GM12878 (cell line): Measurements from ENCODE around the gene NOS1AP. TPM values are rescaled to one million over a fixed set of nuclear protein-coding genes. Genes with fewer than 3 reads are reported as not detected.

Source experiments
- ATF2 ChIP-seq: IDR thresholded peaks from 2 replicates; pipeline ENCODE4 v1.6.1; 2012; ENCODE audit warnings: low read length, inconsistent platforms
- CREB1 ChIP-seq: IDR thresholded peaks from 2 replicates; pipeline ENCODE4 v1.6.1; 2012; ENCODE audit warnings: low read depth, mild to moderate bottlenecking, inconsistent platforms
- EED ChIP-seq: sonication (generic); IDR thresholded peaks from 2 replicates; pipeline ENCODE4 v1.6.1; 2016; ENCODE audit warnings: antibody characterized with exemption, low read depth
- NBN ChIP-seq: fragments of 450-650 bp; IDR thresholded peaks from 2 replicates; pipeline ENCODE4 v1.6.1; 2016
- PAX5 ChIP-seq: IDR thresholded peaks from 2 replicates; pipeline ENCODE4 v1.6.1; 2011; ENCODE audit warnings: low read depth, low read length, borderline replicate concordance
- polyA plus RNA-seq, 11 experiments: library from polyadenylated mRNA; depleted of rRNA in 4 of 11; unstranded in 6 of 11; stranded (reverse) in 5 of 11; fragments of >200 nt; fragmentation: Nextera tagmentation in 4 of 11; fragmentation: Illumina TruSeq in 1 of 11; extraction: Ambion mirVana in 4 of 11; extraction: Trizol in 1 of 11; gene quantifications; 1 replicate in 1 of 11; 2 replicates in 10 of 11; pipeline versions ENCODE4 v1.2.1 to v1.2.3, GENCODE V29; 2011 to 2016; ENCODE audit warnings: inconsistent platforms in 2 of 11, missing spikeins in 2 of 11, low read depth in 1 of 11
- total RNA-seq, 4 experiments: library from RNA; depleted of rRNA in 3 of 4; stranded (reverse); fragments of >200 nt in 3 of 4; fragmentation: Illumina TruSeq in 1 of 4; extraction: Trizol in 1 of 4; gene quantifications; 2 replicates each; pipeline versions ENCODE4 v1.2.1 to v1.2.3, GENCODE V29; 2013 to 2021
- TF ChIP-seq, protein P1 (sequence below): fragments of 450-650 bp; formaldehyde crosslinking; IDR thresholded peaks from 2 replicates; pipeline ENCODE4 v1.5.0; 2022; ENCODE audit warnings: mild to moderate bottlenecking, missing genetic modification characterization
- TF ChIP-seq, protein P2 (sequence below): IDR thresholded peaks from 2 replicates; pipeline ENCODE4 v1.6.1; 2012; ENCODE audit warnings: low read depth, low read length, improper control_type of control experiment
- TF ChIP-seq, protein P3 (sequence below): fragments of 450-650 bp; IDR thresholded peaks from 2 replicates; pipeline ENCODE4 v1.6.1; 2014; ENCODE audit warnings: mild to moderate bottlenecking

The NOS1AP gene
- total and polyA plus RNA-seq, 10 of the 15 experiments (the other 5 are each of a cell fraction or from before 2014, with no cell fraction given), result 0.03 to 0.15 TPM; not detected in 8

DNA sequence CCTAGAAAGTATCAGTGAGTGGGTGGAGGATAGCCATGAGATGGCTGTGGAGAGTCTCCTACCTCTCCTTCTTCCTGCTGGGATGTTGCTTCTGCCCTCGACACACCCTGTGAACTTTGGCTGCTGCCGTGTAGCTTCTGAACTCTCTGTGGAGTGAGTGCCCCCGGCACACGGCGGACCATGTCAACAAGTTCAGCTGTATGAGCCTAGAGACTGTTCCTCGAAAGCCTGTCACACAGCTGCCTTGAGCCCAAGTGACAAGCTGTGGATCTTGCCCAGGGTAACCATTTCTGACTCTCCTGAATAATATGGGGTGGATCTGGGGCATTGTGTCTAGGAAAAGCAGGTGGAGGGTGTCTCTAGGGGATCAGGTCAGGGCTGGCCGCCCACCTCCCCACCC lies 143.2 kb downstream of the NOS1AP start (continued):
- TF ChIP-seq, protein P1, sequence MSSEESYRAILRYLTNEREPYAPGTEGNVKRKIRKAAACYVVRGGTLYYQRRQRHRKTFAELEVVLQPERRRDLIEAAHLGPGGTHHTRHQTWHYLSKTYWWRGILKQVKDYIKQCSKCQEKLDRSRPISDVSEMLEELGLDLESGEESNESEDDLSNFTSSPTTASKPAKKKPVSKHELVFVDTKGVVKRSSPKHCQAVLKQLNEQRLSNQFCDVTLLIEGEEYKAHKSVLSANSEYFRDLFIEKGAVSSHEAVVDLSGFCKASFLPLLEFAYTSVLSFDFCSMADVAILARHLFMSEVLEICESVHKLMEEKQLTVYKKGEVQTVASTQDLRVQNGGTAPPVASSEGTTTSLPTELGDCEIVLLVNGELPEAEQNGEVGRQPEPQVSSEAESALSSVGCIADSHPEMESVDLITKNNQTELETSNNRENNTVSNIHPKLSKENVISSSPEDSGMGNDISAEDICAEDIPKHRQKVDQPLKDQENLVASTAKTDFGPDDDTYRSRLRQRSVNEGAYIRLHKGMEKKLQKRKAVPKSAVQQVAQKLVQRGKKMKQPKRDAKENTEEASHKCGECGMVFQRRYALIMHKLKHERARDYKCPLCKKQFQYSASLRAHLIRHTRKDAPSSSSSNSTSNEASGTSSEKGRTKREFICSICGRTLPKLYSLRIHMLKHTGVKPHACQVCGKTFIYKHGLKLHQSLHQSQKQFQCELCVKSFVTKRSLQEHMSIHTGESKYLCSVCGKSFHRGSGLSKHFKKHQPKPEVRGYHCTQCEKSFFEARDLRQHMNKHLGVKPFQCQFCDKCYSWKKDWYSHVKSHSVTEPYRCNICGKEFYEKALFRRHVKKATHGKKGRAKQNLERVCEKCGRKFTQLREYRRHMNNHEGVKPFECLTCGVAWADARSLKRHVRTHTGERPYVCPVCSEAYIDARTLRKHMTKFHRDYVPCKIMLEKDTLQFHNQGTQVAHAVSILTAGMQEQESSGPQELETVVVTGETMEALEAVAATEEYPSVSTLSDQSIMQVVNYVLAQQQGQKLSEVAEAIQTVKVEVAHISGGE, result no peak
- TF ChIP-seq PAX5 (no peak), EED (no peak), NBN (no peak), CREB1 (no peak), ATF2 (no peak)
- TF ChIP-seq, protein P2, sequence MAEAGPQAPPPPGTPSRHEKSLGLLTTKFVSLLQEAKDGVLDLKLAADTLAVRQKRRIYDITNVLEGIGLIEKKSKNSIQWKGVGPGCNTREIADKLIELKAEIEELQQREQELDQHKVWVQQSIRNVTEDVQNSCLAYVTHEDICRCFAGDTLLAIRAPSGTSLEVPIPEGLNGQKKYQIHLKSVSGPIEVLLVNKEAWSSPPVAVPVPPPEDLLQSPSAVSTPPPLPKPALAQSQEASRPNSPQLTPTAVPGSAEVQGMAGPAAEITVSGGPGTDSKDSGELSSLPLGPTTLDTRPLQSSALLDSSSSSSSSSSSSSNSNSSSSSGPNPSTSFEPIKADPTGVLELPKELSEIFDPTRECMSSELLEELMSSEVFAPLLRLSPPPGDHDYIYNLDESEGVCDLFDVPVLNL, result no peak
- TF ChIP-seq, protein P3, sequence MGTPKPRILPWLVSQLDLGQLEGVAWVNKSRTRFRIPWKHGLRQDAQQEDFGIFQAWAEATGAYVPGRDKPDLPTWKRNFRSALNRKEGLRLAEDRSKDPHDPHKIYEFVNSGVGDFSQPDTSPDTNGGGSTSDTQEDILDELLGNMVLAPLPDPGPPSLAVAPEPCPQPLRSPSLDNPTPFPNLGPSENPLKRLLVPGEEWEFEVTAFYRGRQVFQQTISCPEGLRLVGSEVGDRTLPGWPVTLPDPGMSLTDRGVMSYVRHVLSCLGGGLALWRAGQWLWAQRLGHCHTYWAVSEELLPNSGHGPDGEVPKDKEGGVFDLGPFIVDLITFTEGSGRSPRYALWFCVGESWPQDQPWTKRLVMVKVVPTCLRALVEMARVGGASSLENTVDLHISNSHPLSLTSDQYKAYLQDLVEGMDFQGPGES, result no peak
